ENCODE measurements around the gene NBPF4. TPM values are rescaled to one million over a fixed set of nuclear protein-coding genes. Genes with fewer than 3 reads are reported as not detected.

Gene NBPF4
- total RNA-seq, 1 donor from 2014 or later = 0.16 TPM

DNA sequence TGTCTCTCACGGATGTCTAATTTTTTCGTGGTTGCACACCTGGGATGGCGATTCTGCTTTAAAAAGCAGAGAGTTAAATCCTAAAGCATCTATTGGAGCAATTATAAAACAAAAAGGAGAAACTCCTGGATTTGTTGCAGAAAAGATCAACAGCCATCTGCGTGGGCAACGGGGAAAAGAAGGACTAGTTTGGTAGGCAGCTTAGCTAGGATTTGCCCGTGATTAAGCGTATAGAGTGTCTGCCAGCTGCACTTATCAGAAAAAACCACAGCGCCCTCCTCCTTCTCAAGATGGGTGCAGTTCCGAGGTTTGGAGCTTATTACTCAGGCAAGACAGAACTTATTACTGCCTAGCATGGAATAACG lies 43.2 kb downstream of the NBPF4 start:
- H3K36me3 Mint-ChIP-seq (ENCODE audit: low read depth) = peaks cover 13% of the 10 kb centered on the region
- peak overlapping the region; percentile 91 for H3K4me3 Mint-ChIP-seq
- peaks cover 38% of the 10 kb centered on the region for H3K4me1 Mint-ChIP-seq (ENCODE audit: low read depth)
- peaks cover 11% of the 10 kb centered on the region for H3K27me3 Mint-ChIP-seq (ENCODE audit: insufficient read depth)
- H3K9me3 Mint-ChIP-seq = peaks cover 10% of the 10 kb centered on the region
- intact Hi-C loops (cut with micrococcal nuclease) = loop anchor here (1.0 to 5.0 kb wide), 2 partner anchors 418 to 442 kb away; no protein-coding TSS in a partner anchor
- DNase-seq (ENCODE audit: low spot score) = no peak
- H3K27ac Mint-ChIP-seq = peak overlapping the region; percentile 78

DNA sequence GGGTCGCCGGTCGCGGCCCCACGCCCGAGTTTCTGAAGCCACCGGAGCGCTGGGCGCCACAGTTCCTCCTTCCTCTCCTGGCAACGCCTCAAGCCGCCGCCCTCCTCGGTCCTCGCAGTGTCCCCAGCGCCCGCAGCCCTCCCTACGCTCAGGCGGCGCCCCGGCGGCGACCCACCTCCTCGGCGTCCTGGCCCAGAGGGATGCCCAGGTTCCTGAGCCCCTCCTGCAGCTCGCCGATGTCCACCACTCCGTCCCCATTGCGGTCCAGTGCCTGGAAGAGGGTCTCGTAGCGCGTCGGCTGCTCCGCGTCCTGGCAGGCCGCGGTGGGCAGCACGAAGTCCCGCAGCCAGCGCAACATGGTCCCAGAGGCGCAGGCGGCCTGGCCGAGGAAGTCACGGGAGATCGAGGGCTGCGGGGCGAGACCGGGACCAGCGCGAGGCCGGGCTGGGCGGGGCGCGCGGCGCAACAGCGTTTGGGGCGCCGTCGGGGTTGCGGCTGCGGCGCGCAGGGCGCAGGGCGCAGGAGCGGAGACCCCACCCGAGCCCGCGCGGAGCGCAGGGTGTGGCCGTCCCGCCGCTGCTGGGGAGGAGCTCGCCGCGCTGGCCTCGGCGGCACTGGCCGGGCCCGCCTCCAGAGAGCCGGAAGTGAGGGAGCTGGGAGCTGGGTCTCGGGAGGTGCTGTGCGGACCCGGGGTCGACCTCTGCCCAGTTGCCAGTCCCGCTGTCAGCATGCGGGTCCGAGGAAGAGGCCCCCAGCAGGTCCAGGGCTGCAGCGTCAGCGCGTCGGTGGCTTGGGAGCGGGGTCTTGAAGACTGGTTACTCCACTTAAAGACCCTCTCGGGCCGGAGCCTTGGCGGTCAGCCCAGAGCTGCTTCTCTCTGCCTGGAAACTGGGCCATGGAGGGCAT lies 43.8 kb downstream of the NBPF4 start, which contains the start of gene SLC25A24:
Gene SLC25A24, minus strand, starts transcription at position 563 of the 906 bp plus-strand sequence. Its CDS starts 205 bp downstream, at position 358.
- H3K9me3 Mint-ChIP-seq = peaks cover 12% of the 10 kb centered on the region
- intact Hi-C loops (cut with micrococcal nuclease) = loop anchor here (1.0 to 5.0 kb wide), 5 partner anchors 11 to 442 kb away; partner anchors contain the start of gene EEIG2
- H3K4me3 Mint-ChIP-seq = peak within 1 kb of the TSS; percentile 91
- H3K4me1 Mint-ChIP-seq (ENCODE audit: low read depth) = peaks cover 38% of the 10 kb centered on the region
- H3K27ac Mint-ChIP-seq = peak within 1 kb of the TSS; percentile 78
- peaks cover 7% of the 10 kb centered on the region for H3K27me3 Mint-ChIP-seq (ENCODE audit: insufficient read depth)
- H3K36me3 Mint-ChIP-seq (ENCODE audit: low read depth) = peaks cover 16% of the 10 kb centered on the region
- DNase-seq (ENCODE audit: low spot score) = peak; percentile 83

DNA sequence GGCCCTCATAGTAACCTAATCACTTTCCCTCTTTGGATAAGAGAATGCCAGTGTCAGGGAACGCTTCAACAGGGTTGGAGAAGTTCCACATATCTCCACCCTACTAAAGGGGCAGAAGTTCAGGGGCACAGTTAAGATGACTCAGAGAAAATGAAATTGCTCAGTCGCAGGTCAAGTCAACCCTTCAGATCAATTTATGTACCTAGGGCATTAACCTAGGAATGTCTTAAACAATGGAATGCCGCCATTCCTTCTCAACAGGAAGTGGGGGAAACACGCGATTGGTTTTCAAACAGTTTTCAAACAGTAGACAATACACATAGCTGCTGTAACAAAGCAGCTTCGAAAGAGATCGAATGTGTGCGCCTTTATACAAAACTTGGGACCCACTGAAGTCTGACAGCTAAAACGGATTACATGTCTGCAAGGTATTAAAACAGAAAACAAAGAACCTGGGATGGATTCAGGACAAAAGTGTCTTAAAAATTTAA lies 44.6 kb downstream of the NBPF4 start:
- no peak for DNase-seq (ENCODE audit: low spot score)
- Mint-ChIP-seq H3K27ac (peak overlapping the region; percentile 73), H3K4me3 (peak overlapping the region; percentile 86), H3K36me3 (ENCODE audit: low read depth) (peaks cover 22% of the 10 kb centered on the region), H3K4me1 (ENCODE audit: low read depth) (peaks cover 38% of the 10 kb centered on the region), H3K27me3 (ENCODE audit: insufficient read depth) (peaks cover 4% of the 10 kb centered on the region), H3K9me3 (peaks cover 10% of the 10 kb centered on the region)
- intact Hi-C loops (cut with micrococcal nuclease) = loop anchor here (1.0 to 5.0 kb wide), 3 partner anchors 10 to 363 kb away; partner anchors contain the start of gene EEIG2

DNA sequence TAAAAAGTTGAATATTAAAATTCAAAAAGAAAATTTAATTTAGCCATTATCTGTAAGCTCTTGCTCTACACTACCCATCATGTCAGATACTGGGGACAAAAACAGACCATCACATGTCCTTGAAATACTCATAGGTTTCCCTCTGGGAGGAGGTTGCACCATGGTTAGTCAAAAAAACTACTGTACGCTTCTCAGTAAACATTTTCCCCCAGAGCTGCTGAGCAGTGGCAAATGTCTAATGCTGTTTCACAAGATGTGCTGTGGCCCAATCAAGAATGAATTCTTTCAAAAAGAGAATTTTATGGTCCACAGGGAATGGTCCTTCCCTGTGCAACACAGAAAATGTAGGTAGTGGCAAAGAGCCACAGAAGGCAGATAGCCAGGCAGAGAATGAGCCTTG lies 49.8 kb downstream of the NBPF4 start:
- no peaks in the 10 kb centered on the region for H3K27me3 Mint-ChIP-seq (ENCODE audit: insufficient read depth)
- H3K9me3 Mint-ChIP-seq = peaks cover 17% of the 10 kb centered on the region
- H3K4me3 Mint-ChIP-seq = no peak overlapping the region
- peaks cover 26% of the 10 kb centered on the region for H3K4me1 Mint-ChIP-seq (ENCODE audit: low read depth)
- peaks cover 35% of the 10 kb centered on the region for H3K36me3 Mint-ChIP-seq (ENCODE audit: low read depth)
- no peak for DNase-seq (ENCODE audit: low spot score)
- intact Hi-C loops (cut with micrococcal nuclease) = no loop called here
- H3K27ac Mint-ChIP-seq = no peak overlapping the region

DNA sequence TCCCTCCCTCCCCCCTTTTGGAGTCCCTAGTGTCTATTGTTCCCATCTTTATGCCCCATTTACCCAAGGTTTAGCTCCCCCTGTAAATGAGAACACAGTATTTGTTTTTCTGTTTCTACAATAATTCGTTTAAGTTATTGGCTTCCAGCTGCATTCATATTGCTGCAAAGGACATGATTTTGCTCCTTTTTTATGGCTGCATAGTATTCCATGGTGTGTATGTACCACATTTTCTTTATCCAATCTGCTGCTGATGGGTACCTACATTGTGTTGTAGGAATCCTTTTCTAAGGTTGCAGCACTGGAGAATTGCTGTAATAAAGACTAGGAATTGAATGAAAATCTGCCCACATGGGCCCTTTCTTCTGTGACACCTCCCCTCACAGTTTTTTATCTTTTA lies 50.5 kb downstream of the NBPF4 start:
- H3K4me1 Mint-ChIP-seq (ENCODE audit: low read depth) = peaks cover 26% of the 10 kb centered on the region
- peaks cover 38% of the 10 kb centered on the region for H3K36me3 Mint-ChIP-seq (ENCODE audit: low read depth)
- H3K27ac Mint-ChIP-seq = no peak overlapping the region
- H3K27me3 Mint-ChIP-seq (ENCODE audit: insufficient read depth) = no peaks in the 10 kb centered on the region
- no peak for DNase-seq (ENCODE audit: low spot score)
- H3K9me3 Mint-ChIP-seq = peaks cover 17% of the 10 kb centered on the region
- intact Hi-C loops (cut with micrococcal nuclease) = no loop called here
- no peak overlapping the region for H3K4me3 Mint-ChIP-seq

DNA sequence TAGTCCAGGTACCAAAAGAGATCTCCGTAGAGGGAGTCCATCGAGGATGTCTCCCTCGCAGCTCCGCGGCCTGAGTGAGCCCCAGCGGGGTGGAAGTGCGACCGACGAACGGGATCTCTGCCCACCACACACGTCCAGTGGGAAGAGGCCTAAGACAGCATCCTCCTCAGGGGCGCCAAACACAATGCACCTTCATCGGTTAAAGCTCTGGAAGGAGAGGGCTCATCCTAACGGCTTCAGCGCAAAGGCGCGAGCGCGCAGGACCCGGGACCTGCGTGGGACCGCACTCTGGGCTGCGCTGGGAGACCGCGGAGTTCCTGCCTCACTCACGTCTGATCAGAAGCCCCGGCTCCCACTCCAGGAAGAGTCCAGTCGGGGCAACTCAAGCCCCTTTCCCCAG lies 51.3 kb downstream of the NBPF4 start:
- peaks cover 18% of the 10 kb centered on the region for H3K4me1 Mint-ChIP-seq (ENCODE audit: low read depth)
- H3K4me3 Mint-ChIP-seq = no peak overlapping the region
- no peak for DNase-seq (ENCODE audit: low spot score)
- no peak overlapping the region for H3K27ac Mint-ChIP-seq
- peaks cover 41% of the 10 kb centered on the region for H3K36me3 Mint-ChIP-seq (ENCODE audit: low read depth)
- H3K27me3 Mint-ChIP-seq (ENCODE audit: insufficient read depth) = no peaks in the 10 kb centered on the region
- H3K9me3 Mint-ChIP-seq = peaks cover 22% of the 10 kb centered on the region
- intact Hi-C loops (cut with micrococcal nuclease) = no loop called here

DNA sequence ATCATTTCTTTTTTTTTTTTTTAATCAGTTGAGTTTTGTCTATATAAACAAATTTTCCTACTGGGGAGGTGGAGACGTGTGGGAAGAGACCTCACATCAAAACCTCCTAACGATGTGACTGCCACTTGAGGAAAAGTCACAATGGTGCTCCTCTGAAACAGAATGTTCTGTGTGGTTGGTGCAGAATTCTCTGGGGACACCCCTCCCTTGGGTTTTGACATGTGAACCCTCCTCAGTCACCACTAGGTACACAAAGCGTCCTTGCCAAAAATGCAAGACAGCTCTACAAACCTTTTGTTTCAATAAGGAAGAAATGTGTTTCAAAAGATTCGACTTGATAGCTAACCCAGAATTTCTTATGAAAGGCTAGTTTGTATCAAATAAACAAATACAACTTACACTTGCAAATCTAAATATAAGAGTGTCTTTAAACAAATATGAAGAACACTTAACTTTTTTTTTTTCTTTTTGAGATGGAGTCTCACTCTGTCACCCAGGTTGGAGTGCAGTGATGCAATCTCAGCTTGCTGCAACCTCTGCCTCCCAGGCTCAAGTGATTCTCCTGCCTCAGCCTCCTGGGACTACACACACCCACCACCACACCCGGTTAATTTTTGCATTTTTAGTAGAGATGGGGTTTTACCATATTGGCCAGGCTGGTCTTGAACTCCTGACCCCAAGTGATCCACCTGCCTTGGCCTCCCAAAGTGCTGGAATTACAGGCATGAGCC lies 53.0 kb downstream of the NBPF4 start:
- Mint-ChIP-seq H3K4me1 (ENCODE audit: low read depth) (peaks cover 10% of the 10 kb centered on the region), H3K36me3 (ENCODE audit: low read depth) (peaks cover 38% of the 10 kb centered on the region), H3K4me3 (no peak overlapping the region), H3K27me3 (ENCODE audit: insufficient read depth) (no peaks in the 10 kb centered on the region), H3K27ac (no peak overlapping the region), H3K9me3 (peaks cover 24% of the 10 kb centered on the region)
- no peak for DNase-seq (ENCODE audit: low spot score)
- intact Hi-C loops (cut with micrococcal nuclease) = no loop called here

DNA sequence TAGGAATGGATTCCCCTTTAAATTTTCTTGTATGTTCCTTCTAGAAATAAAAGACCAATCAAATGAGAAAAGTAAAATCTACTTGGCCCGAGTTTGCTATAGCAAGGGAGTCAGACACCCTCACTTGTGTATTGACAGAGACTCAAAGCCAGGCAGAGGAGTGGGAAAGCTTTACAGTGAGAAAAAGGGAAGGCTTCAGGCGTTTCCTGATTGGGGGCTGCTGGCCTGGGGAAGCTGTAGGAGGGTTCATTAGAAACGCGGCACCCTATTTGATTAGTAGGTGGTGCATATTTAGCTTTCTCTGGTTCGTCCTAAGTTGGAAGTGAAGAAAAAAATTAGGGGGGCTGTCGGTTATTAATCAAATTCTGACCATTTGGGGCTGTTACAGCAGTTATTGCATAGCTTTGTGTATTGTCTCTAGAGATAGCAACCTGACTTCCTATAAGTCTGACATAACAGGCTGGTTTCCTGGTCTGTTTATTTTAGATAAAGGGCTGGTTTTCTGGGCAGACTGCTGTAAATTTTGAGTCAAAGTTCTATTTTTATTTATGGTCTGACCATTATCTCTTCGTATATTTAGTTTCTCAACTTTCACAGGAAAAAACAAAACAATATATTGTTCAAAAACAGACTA lies 53.8 kb downstream of the NBPF4 start:
- H3K4me1 Mint-ChIP-seq (ENCODE audit: low read depth) = peaks cover 10% of the 10 kb centered on the region

DNA sequence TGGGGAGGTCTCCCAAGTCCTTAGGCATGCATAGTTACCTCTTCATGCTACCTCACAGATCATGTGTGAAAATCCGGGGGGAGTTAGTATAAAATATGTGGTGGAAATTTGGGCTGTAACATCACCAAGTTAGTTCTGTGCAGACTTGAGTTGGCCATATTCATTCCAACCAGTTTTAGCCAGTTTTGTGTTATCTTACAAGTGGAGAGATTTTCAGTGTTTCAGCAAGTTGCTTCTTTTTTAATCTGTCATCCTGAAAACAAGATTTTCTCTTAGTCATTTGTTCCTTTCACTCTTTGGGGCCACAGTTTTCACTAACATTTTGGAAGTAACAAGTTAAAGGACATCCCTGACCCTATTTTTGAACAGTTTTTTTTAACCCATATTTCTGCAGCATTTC lies 55.1 kb downstream of the NBPF4 start:
- H3K27ac Mint-ChIP-seq = peak overlapping the region; percentile 9
- peaks cover 32% of the 10 kb centered on the region for H3K36me3 Mint-ChIP-seq (ENCODE audit: low read depth)
- intact Hi-C loops (cut with micrococcal nuclease) = loop anchor here (1.0 kb wide), 1 partner anchor 10 kb away; no protein-coding TSS in a partner anchor
- no peak for DNase-seq (ENCODE audit: low spot score)
- H3K27me3 Mint-ChIP-seq (ENCODE audit: insufficient read depth) = no peaks in the 10 kb centered on the region
- peaks cover 19% of the 10 kb centered on the region for H3K9me3 Mint-ChIP-seq
- peaks cover 10% of the 10 kb centered on the region for H3K4me1 Mint-ChIP-seq (ENCODE audit: low read depth)
- H3K4me3 Mint-ChIP-seq = no peak overlapping the region

More for the DNA sequence above, 53.8 kb downstream of the NBPF4 start:
- Mint-ChIP-seq H3K27me3 (ENCODE audit: insufficient read depth) (no peaks in the 10 kb centered on the region), H3K36me3 (ENCODE audit: low read depth) (peaks cover 36% of the 10 kb centered on the region), H3K9me3 (peaks cover 23% of the 10 kb centered on the region), H3K27ac (no peak overlapping the region), H3K4me3 (no peak overlapping the region)
- DNase-seq (ENCODE audit: low spot score) = no peak
- intact Hi-C loops (cut with micrococcal nuclease) = no loop called here

DNA sequence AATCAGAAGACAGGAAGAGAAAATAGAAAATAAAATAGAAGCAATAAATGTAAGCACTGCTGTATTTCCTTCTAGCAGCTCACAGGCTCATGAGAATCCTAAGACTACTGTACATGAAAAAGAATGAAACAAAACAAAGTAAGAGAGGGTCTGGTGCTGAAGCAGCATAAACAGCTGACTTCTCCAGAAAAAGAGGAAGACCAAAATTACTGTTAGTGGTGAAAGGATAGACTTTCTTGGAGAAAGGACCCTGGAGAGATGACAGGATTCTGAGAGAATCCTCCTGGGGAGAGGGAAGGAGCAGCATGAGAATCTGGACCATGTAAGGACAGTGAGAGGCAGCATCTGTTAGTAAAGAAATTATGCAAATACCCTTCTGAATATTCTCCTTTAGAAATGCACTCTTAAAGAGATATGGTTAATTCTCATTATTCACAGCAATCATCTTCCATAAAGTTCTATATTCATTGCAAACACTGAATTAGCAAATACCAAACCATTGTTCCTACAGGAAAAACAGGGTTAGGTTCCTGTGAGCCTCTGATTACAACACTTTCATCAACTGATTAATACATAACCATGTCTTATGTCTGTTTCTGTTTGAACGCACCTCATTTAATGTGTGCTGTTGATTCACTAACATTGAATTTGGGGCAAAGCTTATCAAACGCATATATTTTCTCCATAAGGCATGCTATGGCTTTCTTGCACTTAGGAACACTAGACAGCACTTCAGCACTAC lies 60.7 kb downstream of the NBPF4 start:
- no peak for DNase-seq (ENCODE audit: low spot score)
- Mint-ChIP-seq H3K36me3 (ENCODE audit: low read depth) (peaks cover 34% of the 10 kb centered on the region), H3K4me1 (ENCODE audit: low read depth) (peaks cover 4% of the 10 kb centered on the region), H3K9me3 (peaks cover 9% of the 10 kb centered on the region), H3K27me3 (ENCODE audit: insufficient read depth) (no peaks in the 10 kb centered on the region), H3K4me3 (no peak overlapping the region), H3K27ac (no peak overlapping the region)
- intact Hi-C loops (cut with micrococcal nuclease) = no loop called here

DNA sequence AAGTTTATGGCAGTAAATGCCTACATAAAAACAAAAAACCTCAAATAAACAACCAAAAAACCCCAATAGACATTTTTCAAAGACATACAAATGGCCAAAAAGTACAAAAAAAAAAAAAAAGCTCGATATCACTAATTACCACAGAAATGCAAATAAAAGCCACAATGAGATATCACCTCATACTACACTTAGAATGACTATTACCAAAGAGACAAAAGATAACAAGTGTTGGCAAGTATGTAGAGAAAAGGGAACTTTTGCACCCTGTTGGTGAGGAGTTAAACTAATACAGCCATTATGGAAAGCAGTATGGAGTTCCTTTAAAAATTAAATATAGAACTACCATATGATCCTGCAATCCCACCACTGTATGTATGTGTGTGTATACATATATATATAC lies 64.9 kb downstream of the NBPF4 start:
- Mint-ChIP-seq H3K4me1 (ENCODE audit: low read depth) (peaks cover 4% of the 10 kb centered on the region), H3K9me3 (peaks cover 33% of the 10 kb centered on the region), H3K36me3 (ENCODE audit: low read depth) (peaks cover 50% of the 10 kb centered on the region), H3K27me3 (ENCODE audit: insufficient read depth) (no peaks in the 10 kb centered on the region), H3K27ac (no peak overlapping the region), H3K4me3 (no peak overlapping the region)
- intact Hi-C loops (cut with micrococcal nuclease) = no loop called here
- DNase-seq (ENCODE audit: low spot score) = no peak
